ENCODE measurements around the gene GALNT18. TPM values are rescaled to one million over a fixed set of nuclear protein-coding genes. Genes with fewer than 3 reads are reported as not detected.

GALNT18 gene
- total RNA-seq, 1 experiment from 2014 or later, result 14.1 TPM

DNA sequence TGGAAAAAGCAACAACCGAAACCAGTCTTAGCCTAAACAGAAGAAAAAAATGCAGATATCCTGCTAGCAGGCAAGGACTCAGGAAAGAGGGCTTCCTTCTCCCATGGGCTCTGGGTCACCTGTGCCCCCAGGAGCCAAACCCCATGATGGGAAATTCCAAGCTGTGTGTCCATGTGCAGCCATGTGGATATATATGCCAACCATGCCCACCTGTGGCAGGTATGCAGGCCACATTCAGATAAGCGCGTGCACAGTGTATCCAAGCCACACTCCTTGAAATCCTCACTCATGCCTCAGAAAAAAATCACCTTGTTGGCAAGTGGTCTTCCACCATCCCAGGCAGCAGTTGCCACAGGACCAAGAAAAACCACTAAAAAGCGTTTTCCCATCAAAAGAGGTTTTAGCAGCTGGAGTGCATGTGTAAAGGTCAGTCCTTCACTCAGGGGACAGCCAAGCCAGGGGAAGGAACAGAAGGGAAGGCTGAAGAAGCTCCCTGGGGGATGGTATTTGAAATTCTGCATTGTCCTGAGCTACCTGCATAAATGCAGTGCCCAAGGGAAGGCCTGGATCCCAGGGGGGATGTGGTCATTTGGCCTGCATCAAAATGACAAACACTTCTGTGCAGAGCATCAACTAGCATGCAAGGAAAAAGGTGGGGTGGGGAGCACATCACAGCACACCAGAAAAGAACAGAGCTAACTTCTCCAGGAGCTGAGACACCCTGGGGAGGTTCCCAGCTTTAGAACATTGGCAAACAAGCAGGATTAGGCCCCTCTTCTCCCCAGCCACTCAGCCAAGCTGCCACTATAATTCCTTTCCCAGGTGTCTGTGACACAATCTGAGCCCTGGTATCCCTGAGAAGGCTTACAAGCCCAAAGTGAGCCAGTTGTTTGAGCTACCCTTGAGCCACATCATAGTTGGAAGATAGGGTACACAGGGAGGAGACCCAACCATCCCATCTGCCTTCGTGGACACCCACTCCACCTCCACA is 76.2 kb downstream of the GALNT18 start:
- Mint-ChIP-seq H3K27ac (ENCODE audit: low read depth, unreplicated experiment) (no peak overlapping the region), H3K4me3 (ENCODE audit: unreplicated experiment) (no peak overlapping the region), H3K4me1 (ENCODE audit: insufficient read depth, unreplicated experiment) (peaks cover 6% of the 10 kb centered on the region), H3K27me3 (ENCODE audit: insufficient read depth, unreplicated experiment) (no peaks in the 10 kb centered on the region), H3K36me3 (ENCODE audit: insufficient read depth, unreplicated experiment) (no peaks in the 10 kb centered on the region), H3K9me3 (ENCODE audit: unreplicated experiment) (no peaks in the 10 kb centered on the region)
- ChIA-PET CTCF (interaction anchor here (0.7 to 0.8 kb wide), 2 partner anchors 11 to 173 kb away, joined by 3 to 7 read pairs; no protein-coding TSS in a partner anchor), POLR2A (no interaction called here)
- no TSS peak for BruUV-seq (replicated peaks)
- DNase-seq (ENCODE audit: unreplicated experiment), result no peak
- TF ChIP-seq, protein P1, sequence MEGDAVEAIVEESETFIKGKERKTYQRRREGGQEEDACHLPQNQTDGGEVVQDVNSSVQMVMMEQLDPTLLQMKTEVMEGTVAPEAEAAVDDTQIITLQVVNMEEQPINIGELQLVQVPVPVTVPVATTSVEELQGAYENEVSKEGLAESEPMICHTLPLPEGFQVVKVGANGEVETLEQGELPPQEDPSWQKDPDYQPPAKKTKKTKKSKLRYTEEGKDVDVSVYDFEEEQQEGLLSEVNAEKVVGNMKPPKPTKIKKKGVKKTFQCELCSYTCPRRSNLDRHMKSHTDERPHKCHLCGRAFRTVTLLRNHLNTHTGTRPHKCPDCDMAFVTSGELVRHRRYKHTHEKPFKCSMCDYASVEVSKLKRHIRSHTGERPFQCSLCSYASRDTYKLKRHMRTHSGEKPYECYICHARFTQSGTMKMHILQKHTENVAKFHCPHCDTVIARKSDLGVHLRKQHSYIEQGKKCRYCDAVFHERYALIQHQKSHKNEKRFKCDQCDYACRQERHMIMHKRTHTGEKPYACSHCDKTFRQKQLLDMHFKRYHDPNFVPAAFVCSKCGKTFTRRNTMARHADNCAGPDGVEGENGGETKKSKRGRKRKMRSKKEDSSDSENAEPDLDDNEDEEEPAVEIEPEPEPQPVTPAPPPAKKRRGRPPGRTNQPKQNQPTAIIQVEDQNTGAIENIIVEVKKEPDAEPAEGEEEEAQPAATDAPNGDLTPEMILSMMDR (IDR thresholded peaks at IDR 0.05; ENCODE audit: unreplicated experiment), result no peak
- intact Hi-C loops (cut with micrococcal nuclease), result no loop called here

DNA sequence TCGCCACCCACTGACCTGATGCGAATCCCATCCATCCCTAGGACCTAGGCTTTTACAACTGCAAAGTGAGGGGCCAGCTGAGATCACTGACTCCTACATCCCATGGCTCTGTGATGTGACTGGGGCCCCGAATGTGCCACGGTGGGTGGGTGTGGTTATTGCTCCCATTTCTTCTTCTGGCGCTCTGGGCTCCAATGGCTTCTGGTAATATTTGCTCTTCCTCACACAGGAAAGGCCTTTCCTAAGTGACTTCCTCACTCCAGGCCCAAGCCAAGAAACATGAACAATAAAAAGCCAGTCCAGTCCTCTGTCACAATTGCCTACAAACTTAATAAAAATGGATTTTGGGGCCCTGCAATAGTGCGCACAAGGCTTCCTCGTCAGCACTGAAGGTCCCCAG is 78.1 kb downstream of the GALNT18 start:
- Mint-ChIP-seq H3K27me3 (ENCODE audit: insufficient read depth, unreplicated experiment) (no peaks in the 10 kb centered on the region), H3K4me1 (ENCODE audit: insufficient read depth, unreplicated experiment) (peaks cover 6% of the 10 kb centered on the region), H3K27ac (ENCODE audit: low read depth, unreplicated experiment) (no peak overlapping the region), H3K36me3 (ENCODE audit: insufficient read depth, unreplicated experiment) (no peaks in the 10 kb centered on the region), H3K9me3 (ENCODE audit: unreplicated experiment) (no peaks in the 10 kb centered on the region), H3K4me3 (ENCODE audit: unreplicated experiment) (no peak overlapping the region)
- no TSS peak for BruUV-seq (replicated peaks)
- intact Hi-C loops (cut with micrococcal nuclease), result no loop called here
- POLR2A ChIA-PET, result no interaction called here
- no peak for DNase-seq (ENCODE audit: unreplicated experiment)
- TF ChIP-seq, protein P1 (IDR thresholded peaks at IDR 0.05; ENCODE audit: unreplicated experiment), result no peak
- CTCF ChIA-PET, result no interaction called here

GRCh38 chr11:11540157-11540556 is 81.6 kb downstream of the GALNT18 start:
- BruUV-seq (replicated peaks), result no TSS peak
- Mint-ChIP-seq H3K9me3 (ENCODE audit: unreplicated experiment) (no peaks in the 10 kb centered on the region), H3K36me3 (ENCODE audit: insufficient read depth, unreplicated experiment) (peaks cover under 1% of the 10 kb centered on the region), H3K4me3 (ENCODE audit: unreplicated experiment) (no peak overlapping the region), H3K4me1 (ENCODE audit: insufficient read depth, unreplicated experiment) (no peaks in the 10 kb centered on the region), H3K27me3 (ENCODE audit: insufficient read depth, unreplicated experiment) (no peaks in the 10 kb centered on the region), H3K27ac (ENCODE audit: low read depth, unreplicated experiment) (no peak overlapping the region)
- ChIA-PET POLR2A (no interaction called here), CTCF (no interaction called here)
- TF ChIP-seq, protein P1 (IDR thresholded peaks at IDR 0.05; ENCODE audit: unreplicated experiment), result no peak
- no peak for DNase-seq (ENCODE audit: unreplicated experiment)
- intact Hi-C loops (cut with micrococcal nuclease), result no loop called here

GRCh38 chr11:11538277-11538960 is 83.4 kb downstream of the GALNT18 start:
- no peaks in the 10 kb centered on the region for H3K9me3 Mint-ChIP-seq (ENCODE audit: unreplicated experiment)
- no TSS peak for BruUV-seq (replicated peaks)
- ChIA-PET CTCF (interaction anchor here (0.5 to 0.7 kb wide), 2 partner anchors 14 to 40 kb away, joined by 3 read pairs; no protein-coding TSS in a partner anchor), POLR2A (interaction anchor here (1.2 kb wide), 1 partner anchor 15 kb away, joined by 3 read pairs; no protein-coding TSS in a partner anchor)
- no peaks in the 10 kb centered on the region for H3K4me1 Mint-ChIP-seq (ENCODE audit: insufficient read depth, unreplicated experiment)
- peaks cover 7% of the 10 kb centered on the region for H3K36me3 Mint-ChIP-seq (ENCODE audit: insufficient read depth, unreplicated experiment)
- no peak for DNase-seq (ENCODE audit: unreplicated experiment)
- TF ChIP-seq, protein P1 (IDR thresholded peaks at IDR 0.05; ENCODE audit: unreplicated experiment), result no peak
- intact Hi-C loops (cut with micrococcal nuclease), result no loop called here
- no peak overlapping the region for H3K4me3 Mint-ChIP-seq (ENCODE audit: unreplicated experiment)
- no peaks in the 10 kb centered on the region for H3K27me3 Mint-ChIP-seq (ENCODE audit: insufficient read depth, unreplicated experiment)
- no peak overlapping the region for H3K27ac Mint-ChIP-seq (ENCODE audit: low read depth, unreplicated experiment)

All from MCF 10A (cell line).